HepG2 (cell line): ENCODE measurements around the gene CRK. TPM values are rescaled to one million over a fixed set of nuclear protein-coding genes. Genes with fewer than 3 reads are reported as not detected.

ENCODE experiments used
- BCL6 ChIP-seq: IDR thresholded peaks from 2 replicates; pipeline ENCODE4 v1.6.1; 2016; ENCODE audit warnings: missing genetic modification reagents, missing compliant biosample characterization
- CAMTA2 ChIP-seq: sonication (generic); formaldehyde crosslinking; IDR thresholded peaks from 2 replicates; pipeline ENCODE4 v1.4.0; 2020; ENCODE audit warnings: mild to moderate bottlenecking, missing genetic modification reagents, borderline replicate concordance
- IRX3 ChIP-seq: sonication (generic); formaldehyde crosslinking; IDR thresholded peaks from 2 replicates; pipeline ENCODE4 v1.8.1; 2023; ENCODE audit warnings: mild to moderate bottlenecking, low read depth, missing genetic modification reagents, borderline replicate concordance
- NR1H2 ChIP-seq: sonication (generic); formaldehyde crosslinking; IDR thresholded peaks from 2 replicates; pipeline ENCODE4 v1.8.1; 2022; ENCODE audit warnings: low read depth, missing genetic modification reagents, borderline replicate concordance
- SALL2 ChIP-seq: sonication (generic); formaldehyde crosslinking; IDR thresholded peaks from 2 replicates; pipeline ENCODE4 v1.8.1; 2023; ENCODE audit warnings: mild to moderate bottlenecking, missing genetic modification reagents, inconsistent platforms
- SATB2 ChIP-seq: sonication (generic); formaldehyde crosslinking; IDR thresholded peaks from 2 replicates; pipeline ENCODE4 v1.5.0; 2020; ENCODE audit warnings: missing genetic modification reagents
- TCF12 ChIP-seq, 2 experiments: fragments of 450-650 bp in 1 of 2; sonication (generic) in 1 of 2; formaldehyde crosslinking in 1 of 2; IDR thresholded peaks; 2 replicates each; pipeline versions ENCODE4 v1.6.1 to v1.8.0; 2017 to 2022; ENCODE audit warnings: antibody characterized with exemption in 1 of 2, mild to moderate bottlenecking in 1 of 2, missing genetic modification reagents in 1 of 2, moderate library complexity in 1 of 2
- ZNF282 ChIP-seq: fragments of 450-650 bp; IDR thresholded peaks from 2 replicates; pipeline ENCODE4 v1.6.1; 2018; ENCODE audit not compliant: partially characterized antibody
- ZNF614 ChIP-seq: IDR thresholded peaks from 2 replicates; pipeline ENCODE4 v1.6.1; 2018; ENCODE audit warnings: missing biosample characterization, missing genetic modification reagents, inconsistent platforms, borderline replicate concordance
- polyA plus RNA-seq, 8 experiments: library from polyadenylated mRNA; depleted of rRNA in 3 of 8; stranded (reverse) in 7 of 8; unstranded in 1 of 8; fragments of >200 nt; fragmentation: Illumina TruSeq in 4 of 8; extraction: Trizol in 4 of 8; gene quantifications; 2 replicates each; pipeline versions ENCODE4 v1.2.1 to v1.2.3, GENCODE V29; 2011 to 2016; ENCODE audit warnings: low read depth in 4 of 8, missing spikeins in 1 of 8, mixed read lengths in 1 of 8; ENCODE audit not compliant: insufficient read depth in 1 of 8
- total RNA-seq, 5 experiments: library from RNA; depleted of rRNA; stranded (reverse); fragments of >200 nt; fragmentation: Illumina TruSeq; extraction: Trizol; gene quantifications; 2 replicates each; pipeline ENCODE4 v1.2.3, GENCODE V29; 2016; ENCODE audit warnings: low read depth in 1 of 5
- TF ChIP-seq, protein P1 (sequence below), 2 experiments: sonication (generic) in 1 of 2; formaldehyde crosslinking in 1 of 2; IDR thresholded peaks; 2 replicates each; pipeline versions ENCODE4 v1.6.1 to v1.9.0; 2014 to 2022; ENCODE audit warnings: antibody characterized with exemption in 1 of 2, borderline replicate concordance in 1 of 2, inconsistent platforms in 1 of 2, low read depth in 1 of 2, missing genetic modification reagents in 1 of 2
- TF ChIP-seq, protein P2 (sequence below): sonication (generic); formaldehyde crosslinking; IDR thresholded peaks from 2 replicates; pipeline ENCODE4 v1.9.0; 2022; ENCODE audit warnings: missing genetic modification reagents, mild to moderate bottlenecking, borderline replicate concordance

The CRK gene
- total and polyA plus RNA-seq, 2 of the 13 experiments (the other 11 are each of a cell fraction or from before 2014, with no cell fraction given): 47.4 to 54.2 TPM

- TF ChIP-seq, protein P1, sequence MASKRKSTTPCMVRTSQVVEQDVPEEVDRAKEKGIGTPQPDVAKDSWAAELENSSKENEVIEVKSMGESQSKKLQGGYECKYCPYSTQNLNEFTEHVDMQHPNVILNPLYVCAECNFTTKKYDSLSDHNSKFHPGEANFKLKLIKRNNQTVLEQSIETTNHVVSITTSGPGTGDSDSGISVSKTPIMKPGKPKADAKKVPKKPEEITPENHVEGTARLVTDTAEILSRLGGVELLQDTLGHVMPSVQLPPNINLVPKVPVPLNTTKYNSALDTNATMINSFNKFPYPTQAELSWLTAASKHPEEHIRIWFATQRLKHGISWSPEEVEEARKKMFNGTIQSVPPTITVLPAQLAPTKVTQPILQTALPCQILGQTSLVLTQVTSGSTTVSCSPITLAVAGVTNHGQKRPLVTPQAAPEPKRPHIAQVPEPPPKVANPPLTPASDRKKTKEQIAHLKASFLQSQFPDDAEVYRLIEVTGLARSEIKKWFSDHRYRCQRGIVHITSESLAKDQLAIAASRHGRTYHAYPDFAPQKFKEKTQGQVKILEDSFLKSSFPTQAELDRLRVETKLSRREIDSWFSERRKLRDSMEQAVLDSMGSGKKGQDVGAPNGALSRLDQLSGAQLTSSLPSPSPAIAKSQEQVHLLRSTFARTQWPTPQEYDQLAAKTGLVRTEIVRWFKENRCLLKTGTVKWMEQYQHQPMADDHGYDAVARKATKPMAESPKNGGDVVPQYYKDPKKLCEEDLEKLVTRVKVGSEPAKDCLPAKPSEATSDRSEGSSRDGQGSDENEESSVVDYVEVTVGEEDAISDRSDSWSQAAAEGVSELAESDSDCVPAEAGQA (IDR thresholded peaks at IDR 0.05; ENCODE audit: low read depth): no peak
- TF ChIP-seq, protein P1 (CRISPR knock-in tag; IDR thresholded peaks at IDR 0.05; ENCODE audit: borderline replicate concordance): no peak
- TF ChIP-seq ZNF614 (CRISPR knock-in tag): no peak
- no peak for TF ChIP-seq BCL6 (CRISPR knock-in tag)
- TF ChIP-seq CAMTA2: no peak
- no peak for TF ChIP-seq SATB2 (CRISPR knock-in tag)
- TF ChIP-seq SALL2 (CRISPR knock-in tag): no peak
- TF ChIP-seq IRX3 (CRISPR knock-in tag): no peak
- TF ChIP-seq ZNF282: no peak
- no peak for TF ChIP-seq NR1H2 (CRISPR knock-in tag)
- TF ChIP-seq, protein P2, sequence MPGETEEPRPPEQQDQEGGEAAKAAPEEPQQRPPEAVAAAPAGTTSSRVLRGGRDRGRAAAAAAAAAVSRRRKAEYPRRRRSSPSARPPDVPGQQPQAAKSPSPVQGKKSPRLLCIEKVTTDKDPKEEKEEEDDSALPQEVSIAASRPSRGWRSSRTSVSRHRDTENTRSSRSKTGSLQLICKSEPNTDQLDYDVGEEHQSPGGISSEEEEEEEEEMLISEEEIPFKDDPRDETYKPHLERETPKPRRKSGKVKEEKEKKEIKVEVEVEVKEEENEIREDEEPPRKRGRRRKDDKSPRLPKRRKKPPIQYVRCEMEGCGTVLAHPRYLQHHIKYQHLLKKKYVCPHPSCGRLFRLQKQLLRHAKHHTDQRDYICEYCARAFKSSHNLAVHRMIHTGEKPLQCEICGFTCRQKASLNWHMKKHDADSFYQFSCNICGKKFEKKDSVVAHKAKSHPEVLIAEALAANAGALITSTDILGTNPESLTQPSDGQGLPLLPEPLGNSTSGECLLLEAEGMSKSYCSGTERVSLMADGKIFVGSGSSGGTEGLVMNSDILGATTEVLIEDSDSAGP: no peak
- TF ChIP-seq TCF12 (IDR thresholded peaks at IDR 0.05): no peak
- TF ChIP-seq TCF12 (CRISPR knock-in tag; IDR thresholded peaks at IDR 0.05): no peak
Observed at GRCh38 chr17:1398931-1399678, 56.9 kb downstream of the CRK start (continued).
